HG02973 (cell line): Measurements from ENCODE around the gene GPR34.
"Not testable (repeated sequence)": the region's sequence is repeated elsewhere in the genome, so short reads cannot be mapped to it uniquely, and the experiment has no call there.

Experiments used
- ATAC-seq: cut with Tn5 transposase; IDR thresholded peaks from one replicate; pipeline ENCODE4 v1.9.1; 2021; ENCODE audit warnings: moderate library complexity; ENCODE audit not compliant: unreplicated experiment

Gene GPR34

DNA sequence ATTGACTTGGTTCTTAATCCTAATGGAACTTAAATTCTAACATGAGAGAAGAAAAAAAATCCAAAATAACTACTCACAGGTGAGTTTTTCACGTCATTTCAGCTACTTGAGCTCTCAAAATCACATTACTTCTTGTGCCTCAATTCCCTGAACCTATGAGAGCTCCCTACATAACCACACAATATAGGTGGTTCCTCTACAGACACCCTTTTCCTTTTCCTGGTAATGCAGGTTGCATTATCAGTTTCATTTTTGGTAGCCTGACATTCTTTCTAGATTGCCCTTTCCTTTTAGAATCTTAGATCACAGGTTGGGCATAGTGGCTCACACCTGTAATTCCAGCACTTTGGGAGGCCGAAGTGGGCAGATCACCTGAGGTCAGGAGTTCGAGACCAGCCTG lies 4.3 kb downstream of the GPR34 start:
- ATAC-seq, result no peak

DNA sequence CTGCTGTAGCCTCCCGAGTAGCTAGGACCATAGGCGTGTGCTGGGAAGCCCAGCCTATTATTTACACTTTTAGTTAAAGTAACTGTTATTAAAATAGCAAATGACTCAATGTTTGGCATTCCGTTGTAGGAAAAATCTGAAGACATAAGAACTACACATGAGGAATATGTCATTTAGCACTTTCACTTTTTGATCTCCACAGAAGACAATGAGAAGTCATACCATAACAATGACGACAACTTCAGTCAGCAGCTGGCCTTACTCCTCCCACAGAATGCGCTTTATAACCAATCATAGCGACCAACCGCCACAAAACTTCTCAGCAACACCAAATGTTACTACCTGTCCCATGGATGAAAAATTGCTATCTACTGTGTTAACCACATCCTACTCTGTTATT lies 6.7 kb downstream of the GPR34 start:
- no peak for ATAC-seq

DNA sequence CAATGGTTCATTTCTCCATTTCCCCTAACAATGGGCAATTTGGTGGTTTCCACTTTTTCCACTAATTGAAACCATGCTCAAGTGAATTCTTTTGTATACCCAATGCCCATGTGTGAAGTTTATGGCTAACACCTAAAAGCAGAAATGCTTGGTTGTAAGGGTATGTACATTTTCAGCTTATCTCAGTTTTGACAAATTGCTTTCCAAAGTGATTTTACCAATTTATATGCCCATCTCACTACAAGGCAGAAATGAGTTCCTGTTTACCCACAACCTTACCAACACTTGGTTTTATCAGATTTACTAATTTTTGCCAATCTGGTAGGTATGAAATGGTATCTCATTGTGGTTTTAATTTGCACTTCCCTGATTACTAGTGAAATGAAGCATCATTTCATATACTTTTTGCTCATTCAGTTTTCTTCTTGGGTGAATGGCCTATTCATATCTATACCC lies 14.8 kb downstream of the GPR34 start:
- no peak for ATAC-seq

DNA sequence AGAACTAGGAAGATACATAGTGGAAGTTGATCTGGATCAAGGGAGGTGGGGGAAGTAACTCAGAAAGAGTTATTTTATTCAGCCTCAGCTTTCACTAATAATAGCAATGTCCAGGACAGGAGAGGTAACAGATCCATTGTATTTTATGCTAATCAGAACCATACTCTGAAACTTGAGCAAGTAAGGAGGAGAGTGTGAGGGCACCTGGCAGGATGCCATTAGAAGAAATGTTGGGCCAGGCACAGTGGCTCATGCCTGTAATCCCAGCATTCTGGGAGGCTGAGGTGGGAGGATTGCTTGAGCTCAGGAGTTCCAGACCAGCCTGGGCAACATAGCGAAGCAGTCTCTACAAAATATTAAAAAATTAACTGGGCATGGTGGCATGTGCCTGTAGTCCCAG lies 16.3 kb downstream of the GPR34 start:
- no peak for ATAC-seq

DNA sequence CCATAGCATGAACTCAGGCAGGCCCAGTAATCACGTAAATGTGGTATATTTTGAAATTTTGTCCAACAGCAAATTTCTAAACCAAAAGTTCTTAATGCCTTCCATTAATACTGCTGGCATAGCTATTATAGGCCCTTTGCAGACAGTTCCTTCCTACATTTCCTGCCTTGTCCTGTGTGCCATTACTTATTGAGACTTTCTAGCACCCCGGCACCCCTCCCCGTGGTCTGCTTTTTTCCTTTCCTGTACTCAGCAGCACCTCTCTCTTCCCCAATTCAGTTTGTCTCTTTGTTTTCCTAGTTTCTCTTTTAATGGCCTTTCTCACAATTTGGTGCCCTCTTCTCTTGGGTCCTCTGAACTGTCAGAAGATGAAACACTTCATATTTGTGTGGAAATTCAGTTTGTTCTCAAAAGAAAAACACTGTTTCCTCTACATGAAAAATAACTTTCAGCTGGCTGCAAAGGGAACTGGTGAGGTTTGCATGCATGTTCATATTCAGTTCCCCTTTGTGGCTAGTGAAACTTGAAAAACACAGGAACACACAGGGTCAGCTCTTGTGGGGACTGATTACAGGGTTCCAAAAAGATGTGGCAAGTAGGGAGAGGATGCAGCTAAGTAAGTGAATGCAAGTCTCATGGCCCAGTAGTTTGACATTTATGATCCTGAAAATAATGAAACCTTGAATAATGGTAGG lies 17.1 kb downstream of the GPR34 start:
- peak; percentile 84 for ATAC-seq

DNA sequence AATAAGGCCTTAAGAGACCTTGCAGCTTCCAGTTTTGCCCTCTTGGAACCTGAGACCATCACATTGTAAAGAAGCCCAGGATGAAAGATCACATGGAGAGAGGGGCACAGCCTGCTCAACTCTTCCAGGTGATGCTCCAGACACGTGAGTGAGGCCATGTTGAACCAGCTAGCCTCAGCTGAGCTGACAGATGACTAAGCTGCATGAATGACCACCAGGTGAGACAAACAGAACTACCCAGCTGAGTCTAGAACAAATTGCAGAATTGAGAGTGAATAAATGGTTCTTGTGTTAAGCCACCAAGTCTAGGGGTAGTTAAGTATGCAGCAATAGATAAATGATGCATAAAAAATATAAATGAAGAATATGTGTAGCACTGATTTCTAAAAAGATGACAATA lies 18.4 kb downstream of the GPR34 start:
- no peak for ATAC-seq

DNA sequence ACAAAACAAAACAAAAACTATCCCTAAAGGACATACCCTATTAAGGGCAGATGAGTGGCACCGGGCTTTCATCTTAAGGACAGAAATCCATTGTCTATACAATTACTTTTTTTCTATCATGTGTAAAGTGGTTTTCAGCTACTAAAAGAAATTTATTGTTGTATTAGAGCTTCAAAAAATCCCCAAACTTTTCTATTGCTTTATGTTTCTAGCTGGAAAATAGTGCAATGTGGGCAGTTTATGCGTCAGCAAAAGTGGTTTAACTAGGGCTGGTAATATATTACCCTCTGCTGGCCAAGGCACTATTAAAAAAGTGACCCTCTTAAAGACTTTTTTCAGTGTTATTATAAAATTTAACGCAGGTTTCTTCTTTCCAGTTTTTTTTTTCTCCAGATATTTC lies 19.7 kb downstream of the GPR34 start:
- no peak for ATAC-seq

DNA sequence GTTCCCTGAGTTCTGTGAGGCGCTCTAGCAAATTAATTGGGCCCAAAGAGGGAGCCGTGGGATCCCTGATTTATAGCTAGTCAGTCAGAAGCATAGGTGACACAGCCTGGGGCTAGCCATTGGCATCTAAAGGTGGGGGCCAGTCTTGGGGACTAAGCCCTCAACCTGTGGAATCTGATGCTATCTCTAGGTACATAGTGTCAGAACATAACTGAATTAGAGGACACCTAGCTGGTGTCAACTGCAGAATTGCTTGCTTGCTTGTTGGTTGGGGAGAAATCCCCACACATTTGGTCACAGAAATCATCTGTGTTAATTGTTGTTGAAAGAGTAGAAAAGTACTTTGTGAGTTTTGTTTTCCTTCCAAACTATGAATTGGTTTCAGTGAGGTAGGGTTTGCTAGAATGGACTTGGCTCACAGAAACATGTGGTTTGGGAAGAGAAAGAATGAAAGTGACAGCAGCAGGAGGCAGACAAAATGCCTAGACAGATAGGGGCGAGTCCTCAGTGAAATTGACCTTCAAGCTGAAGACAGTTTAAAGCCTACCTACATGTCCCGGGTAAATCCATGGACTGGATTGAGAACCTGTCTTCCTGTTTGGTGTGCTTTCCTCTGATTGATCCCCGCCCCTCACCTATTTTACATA lies 22.4 kb downstream of the GPR34 start:
- no peak for ATAC-seq

DNA sequence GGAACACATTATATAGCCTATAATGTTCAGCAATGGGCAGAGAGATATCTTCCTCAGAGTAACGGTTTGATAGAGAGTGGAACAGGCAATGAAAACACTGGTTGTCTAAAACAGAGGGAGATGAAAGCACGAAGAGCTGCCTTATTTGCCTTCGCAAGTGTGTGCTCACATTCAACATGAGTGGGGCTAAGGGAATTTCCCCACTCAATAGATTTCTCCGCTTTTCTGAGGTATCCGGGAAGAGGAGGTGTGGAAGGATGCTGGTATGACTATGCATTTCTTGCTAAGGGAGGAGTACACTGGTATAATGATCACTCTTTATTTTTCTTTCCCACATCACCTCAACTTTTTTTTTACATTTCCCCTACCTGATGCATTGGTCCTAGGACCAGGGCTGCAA lies 27.4 kb downstream of the GPR34 start:
- ATAC-seq, result no peak

DNA sequence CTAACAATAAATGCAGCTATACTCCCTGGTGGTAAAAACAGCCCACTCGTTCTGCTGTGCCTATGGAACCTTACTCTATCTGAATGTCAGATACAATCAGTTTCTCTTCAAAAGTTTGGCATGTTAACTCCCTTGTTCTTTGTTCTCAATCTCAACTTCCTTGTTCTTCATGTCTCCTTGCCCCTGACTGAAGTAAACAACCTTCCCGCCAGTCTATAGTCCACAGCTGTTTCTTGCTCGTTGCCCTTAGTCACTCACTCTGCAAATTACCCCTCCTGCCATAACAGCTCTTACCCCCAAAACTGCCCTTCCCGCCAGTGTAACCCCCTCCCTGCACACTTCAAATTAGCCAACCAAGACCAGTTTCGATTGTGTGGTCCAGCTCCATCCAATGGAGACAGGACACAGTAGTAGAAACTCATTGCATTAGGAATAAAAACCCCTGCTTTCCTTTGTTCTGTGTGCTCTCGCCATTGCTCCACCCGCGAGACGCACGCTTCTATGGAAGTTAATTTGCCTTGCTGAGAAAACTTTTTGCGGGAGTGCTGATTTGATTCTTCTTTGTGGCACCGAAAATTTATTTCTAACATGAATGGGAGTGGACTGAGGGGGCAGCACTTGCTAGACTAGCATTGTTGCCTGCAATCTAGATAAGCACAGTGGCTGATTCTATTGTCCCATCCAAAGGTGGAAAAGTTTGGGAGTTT lies 28.1 kb downstream of the GPR34 start:
- ATAC-seq, result no peak

DNA sequence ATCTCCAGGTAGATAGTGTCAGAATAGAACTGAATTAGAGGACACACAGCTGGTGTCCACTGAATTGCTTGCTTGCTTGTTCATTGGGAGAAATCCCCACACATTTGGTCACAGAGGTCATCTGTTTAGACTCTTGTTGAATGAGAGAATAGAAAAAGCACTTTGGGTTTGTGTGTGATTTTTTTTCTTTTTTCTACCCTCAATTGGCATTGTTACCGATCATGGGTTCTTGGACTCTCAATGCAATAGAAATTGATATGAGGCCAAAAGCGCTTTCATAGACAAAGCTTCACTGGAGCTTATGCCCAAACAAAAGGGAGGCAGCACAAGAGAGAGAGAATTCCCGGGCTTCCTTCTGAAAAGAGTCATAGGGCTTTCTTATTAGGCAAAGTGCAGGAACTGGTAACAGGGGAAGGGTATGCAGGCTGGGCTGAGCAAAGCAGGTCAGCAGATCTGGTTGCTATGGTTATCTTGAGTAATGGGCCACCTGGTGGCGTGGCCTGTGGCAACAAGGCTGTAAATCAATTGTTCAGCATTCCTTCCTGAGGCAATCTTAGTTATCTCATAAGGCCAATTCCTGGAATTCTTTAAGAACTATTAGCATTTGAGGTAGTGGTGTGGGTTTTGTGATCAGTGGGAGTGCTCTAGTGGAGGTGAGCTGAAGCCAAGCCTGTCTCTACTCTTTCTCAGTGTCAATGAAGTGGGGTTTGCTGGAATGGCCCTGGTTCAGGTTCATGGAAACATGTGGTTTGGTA lies 29.9 kb downstream of the GPR34 start:
- no peak for ATAC-seq

DNA sequence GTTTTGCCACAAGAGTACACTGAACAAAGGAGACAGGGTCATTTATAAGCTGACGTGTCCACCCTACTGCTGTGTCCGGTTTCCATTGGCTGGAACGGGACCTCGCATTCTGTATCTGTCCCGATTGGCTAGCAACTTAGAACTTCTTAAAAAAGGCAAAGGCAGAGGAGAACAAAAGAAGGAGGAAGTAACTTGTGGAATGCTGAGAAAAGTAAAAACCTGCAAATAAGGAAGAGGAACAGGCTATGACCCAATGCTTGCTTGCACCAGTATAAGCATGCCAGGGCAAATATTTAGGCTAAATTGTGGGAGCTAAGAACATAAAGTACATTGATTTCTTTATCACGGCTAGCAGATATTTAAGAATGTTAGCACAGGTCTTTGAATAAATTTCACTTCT lies 30.8 kb downstream of the GPR34 start:
- not testable (repeated sequence) for ATAC-seq

DNA sequence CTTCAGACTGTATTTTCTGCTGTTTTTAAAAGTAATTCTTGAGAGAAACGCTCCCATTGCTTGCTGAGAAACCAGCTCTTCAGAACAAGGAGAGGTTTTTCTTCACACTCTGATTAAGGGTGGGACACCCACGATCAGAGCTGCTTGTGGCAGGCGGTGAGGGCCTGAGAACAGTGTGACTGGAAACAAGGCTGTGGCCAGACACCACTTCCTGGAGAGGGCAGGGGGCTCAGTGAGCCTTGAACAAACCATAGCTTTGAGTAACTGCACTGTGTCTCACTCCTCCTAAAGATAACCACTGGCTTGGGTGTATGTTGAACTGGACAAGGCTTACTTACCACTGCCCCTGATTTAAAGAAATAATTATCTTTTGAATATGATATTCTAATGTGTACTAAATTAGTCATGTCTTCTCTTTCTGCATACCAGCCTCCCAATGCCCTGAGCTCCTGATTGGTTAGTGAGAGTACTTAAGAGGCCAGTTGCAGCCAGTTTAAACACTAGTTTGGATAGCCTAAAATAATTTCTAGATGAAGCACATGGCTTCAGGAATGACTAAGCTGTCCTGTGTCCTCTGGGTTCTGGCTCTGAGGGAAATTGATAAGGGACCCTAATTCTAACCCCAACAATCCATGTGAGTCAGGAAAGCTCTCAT lies 31.5 kb downstream of the GPR34 start:
- peak; percentile 87 for ATAC-seq

DNA sequence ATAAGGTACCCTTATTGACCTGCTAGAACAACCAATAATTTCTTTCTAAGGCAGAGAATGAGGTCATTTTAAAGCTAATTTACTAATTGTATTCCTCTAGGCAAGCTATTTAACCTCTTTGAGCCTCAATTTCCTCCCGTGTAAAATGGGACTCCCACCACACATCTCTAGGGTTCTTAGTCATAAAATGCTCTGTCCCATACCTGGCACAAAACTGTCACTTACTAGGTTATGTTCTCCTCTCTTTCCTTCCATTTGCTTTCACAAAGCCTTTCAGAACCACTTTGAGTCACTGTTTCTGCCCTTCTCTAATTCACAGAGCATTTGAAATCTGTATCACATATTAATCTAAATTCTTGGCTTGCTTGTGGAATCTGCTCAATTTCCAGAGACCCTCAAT lies 32.8 kb downstream of the GPR34 start:
- ATAC-seq, result no peak

DNA sequence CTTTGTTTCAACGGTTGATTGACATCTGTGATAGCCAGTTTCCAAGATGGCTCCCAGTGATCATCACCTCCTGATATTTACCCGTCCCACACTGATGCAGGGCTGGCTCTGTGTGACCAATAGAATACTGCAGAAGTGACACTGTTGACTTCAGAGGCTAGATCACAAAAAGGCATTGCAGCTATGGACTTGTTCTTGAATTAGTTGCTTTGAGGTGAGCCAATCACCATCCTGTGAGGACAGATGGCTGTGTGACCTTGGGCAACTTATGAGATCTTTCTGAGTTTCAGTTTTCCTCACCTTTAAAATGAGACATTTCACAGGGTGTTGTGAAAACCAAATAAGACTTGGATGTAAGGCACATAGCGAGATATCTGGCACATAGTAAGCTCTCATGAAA lies 33.4 kb downstream of the GPR34 start:
- ATAC-seq, result no peak

DNA sequence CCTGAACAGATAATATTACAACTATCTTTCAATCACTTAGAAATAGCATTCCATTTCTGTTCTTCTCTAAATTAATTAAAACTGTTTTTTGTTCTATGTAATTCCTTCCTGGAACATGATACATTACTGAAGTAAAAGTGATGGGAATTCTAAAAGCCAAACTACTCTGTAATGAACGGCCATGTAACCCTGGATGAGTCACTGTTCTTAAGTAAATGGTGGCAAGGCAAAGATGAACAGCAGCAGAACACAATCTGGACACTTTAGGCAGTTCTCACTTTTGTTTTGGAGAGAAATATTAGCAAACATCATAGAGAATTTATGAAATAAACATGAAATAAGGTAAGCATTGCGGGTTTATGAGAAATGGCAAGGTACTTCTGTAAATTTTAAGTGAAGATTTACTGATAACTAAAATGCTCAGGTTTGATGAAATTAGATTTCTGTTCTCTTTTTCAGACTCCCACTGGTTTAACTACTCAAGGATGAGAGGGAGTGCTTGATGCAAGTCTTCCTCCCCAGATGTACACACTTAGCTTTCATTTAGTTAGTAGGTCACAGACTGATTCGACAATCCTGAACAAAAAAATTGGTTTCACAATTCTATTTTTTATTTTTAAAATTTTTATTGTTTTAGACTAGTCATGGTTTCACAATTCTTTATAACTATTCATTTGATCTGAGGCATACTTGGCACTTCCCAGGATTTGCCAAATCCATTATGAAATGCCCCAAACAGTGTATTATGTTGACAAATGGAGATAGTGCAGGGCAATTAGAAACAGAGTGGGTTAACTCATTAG lies 34.2 kb downstream of the GPR34 start:
- no peak for ATAC-seq

DNA sequence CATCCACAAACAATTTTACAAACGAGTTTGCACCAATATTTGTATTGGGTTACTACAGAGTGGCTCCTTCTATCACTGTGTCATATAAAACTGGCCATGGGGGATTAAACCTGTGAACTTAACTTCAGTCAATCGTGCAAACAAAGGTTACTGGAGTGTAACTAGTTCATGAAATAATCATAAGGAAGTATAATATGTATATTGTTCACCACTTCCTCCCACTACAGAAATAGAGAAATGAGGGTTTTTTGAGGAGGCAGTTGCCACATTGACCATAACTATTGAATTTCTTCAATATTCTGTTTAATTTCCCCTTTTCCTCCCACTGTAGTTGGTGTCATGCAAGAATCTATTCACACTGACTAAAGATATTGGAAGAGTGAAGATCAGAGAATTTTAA lies 35.1 kb downstream of the GPR34 start, which contains the start of gene GPR82:
Gene GPR82 (plus strand): TSS at position 356 of the 400 bp plus-strand sequence. CDS start 2,846 bp downstream, outside the sequence.
- no peak for ATAC-seq

DNA sequence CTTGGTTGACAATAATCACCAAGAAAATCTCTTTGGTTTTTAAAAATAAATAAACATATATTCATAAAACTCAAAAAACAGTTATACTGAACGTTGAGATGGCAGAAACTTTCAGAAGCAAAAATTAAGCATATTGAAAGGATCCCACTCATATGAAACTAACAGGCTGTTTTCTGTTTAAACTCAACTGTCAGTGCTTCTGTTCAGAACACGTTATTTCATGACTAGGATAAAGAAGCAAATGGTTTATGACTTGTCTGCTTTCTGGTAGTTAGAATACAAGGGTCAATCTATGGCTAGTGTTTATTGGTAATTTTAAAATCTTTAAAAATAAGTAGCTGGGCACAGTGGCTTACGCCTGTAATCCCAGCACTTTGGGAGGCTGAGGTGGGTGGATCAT lies 39.4 kb downstream of the GPR34 start:
- ATAC-seq, result no peak

DNA sequence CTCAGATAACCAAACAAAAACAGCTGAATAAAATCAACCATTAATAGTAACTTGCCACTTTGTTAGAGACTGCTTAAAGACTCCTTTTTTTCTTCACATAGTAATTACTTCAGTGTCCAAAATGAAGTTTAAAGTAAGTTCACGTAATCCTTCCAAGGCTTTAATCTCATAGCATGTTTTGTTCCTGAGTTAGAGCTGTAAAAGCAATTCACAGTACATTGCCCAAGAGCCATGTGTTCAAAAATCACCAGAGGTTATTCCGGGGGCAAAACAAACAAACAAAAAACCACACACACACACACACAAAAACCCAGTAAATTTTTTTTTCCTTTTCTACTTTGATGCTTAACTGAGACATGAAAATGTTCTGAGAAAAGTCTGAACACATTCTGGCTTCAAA lies 41.3 kb downstream of the GPR34 start:
- no peak for ATAC-seq

DNA sequence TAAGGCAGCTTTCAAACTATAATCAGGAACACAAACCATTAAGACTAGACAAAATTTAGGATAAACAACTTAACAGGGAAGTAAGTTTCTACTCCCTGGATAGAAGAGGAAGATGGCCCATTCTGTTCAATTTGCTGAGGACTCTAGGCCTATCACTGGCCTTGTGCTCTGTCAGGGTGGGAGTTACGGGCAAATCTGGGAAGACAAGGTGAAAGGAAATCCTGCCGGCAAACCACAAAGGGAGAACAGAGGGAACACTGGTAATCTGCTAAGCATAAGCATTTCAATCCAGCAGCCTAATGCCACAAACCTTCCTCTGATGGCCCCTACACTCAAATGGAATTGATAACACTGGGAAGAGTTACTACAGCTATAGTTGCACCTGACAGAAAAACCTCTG lies 43.5 kb downstream of the GPR34 start:
- ATAC-seq, result no peak
